ENCODE data around the gene CX3CL1.
"Not testable (repeated sequence)": the region's sequence is repeated elsewhere in the genome, so short reads cannot be mapped to it uniquely, and the experiment has no call there.

Gene CX3CL1

GRCh38 chr16:57372372-57373116 lies at the start of gene CX3CL1:
Gene CX3CL1, plus strand, starts transcription at chr16:57372490. Its CDS starts 79 bp downstream, at chr16:57372569.
- DNase-seq, result no peak

GRCh38 chr16:57324749-57325148 lies 47.5 kb upstream of the CX3CL1 start:
- DNase-seq, result no peak

DNA sequence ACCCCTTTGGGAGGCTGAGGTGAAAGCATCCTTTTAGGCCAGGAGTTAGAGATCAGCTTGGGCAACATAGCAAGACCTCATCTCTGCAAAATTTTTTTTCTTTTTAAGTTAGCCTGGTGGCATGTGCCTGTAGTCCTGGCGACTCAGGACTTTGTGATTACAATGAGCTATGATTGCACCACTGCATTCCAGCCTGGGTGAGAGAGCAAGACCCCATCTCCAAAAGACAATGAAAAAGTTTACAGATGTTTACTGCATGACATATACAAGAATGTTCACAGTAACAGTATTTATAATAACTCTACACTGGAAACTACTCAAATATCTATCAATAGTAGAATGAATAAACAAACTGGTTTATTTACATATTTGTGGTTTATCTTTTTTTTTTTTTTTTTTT lies 46.8 kb upstream of the CX3CL1 start:
- DNase-seq, result peak in 1 of 2 experiments; percentile 4

- DNase-seq, result no peak
Observed at GRCh38 chr16:57329718-57330327, 42.5 kb upstream of the CX3CL1 start.

DNA sequence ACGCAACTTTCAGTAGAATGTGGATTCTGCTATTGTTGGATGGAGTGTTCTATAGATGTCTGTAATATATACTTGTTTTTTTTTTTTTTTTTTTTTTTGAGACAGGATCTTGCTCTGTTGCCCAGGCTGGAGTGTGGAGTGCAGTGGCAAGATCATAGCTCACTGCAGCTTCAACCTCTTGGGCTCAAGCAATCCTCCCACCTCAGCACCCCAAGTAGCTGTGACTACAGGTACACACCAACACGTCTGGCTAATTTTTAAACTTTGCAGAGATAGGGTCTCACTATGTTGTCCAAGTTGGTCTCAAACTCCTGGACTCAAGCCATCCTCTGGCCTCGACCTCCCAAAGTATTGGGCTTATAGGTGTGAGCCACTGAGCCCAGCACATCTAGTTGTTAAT lies 40.9 kb upstream of the CX3CL1 start:
- no peak for DNase-seq

- no peak for DNase-seq
Observed at GRCh38 chr16:57333402-57333801, 38.9 kb upstream of the CX3CL1 start.

GRCh38 chr16:57335366-57335765 lies 36.9 kb upstream of the CX3CL1 start:
- DNase-seq, result no peak

DNA sequence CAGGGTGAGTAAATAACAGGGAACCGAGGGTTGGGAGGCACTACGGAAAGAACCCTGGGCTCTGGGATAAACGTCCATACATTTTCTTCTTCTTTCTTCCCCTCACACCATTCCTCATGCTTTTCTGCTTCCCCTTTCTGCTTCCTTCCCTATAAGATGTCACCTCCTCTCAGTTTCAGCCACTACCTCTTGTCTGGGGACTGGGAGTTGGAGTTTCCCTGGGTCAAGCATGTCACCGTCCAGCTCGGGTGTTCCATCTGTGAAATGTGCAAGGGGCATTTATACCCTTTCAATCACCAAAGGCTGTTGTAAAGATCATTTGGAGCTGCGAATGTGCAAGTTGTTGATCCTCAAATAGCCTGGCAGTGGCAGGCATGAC lies 31.2 kb upstream of the CX3CL1 start:
- DNase-seq, result no peak

- DNase-seq, result no peak
Observed at GRCh38 chr16:57341441-57342303, 30.6 kb upstream of the CX3CL1 start.

GRCh38 chr16:57342606-57343005 lies 29.7 kb upstream of the CX3CL1 start:
- DNase-seq, result not testable (repeated sequence)

DNA sequence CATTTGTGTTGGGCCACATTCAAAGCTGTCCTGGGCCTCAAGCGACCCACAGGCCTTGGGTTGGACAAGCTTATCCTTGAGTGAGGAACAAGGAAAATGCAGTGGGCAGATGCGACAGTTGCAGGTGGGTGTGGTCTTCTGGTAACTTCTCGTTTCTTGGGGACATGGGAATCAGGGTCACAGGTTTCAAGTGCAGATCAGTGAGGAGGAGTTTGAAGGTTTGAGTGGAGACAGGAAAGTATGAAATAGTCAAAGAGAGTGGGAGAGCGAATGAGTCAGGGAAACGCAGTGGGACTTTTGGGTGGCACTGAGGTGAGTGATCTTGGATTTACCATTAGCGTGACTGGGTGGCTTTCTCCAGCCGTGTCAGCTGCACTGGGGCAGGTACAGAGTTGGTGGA lies 29.1 kb upstream of the CX3CL1 start:
- DNase-seq, result no peak

- DNase-seq, result not testable (repeated sequence)
Observed at GRCh38 chr16:57344094-57344493, 28.2 kb upstream of the CX3CL1 start.

DNA sequence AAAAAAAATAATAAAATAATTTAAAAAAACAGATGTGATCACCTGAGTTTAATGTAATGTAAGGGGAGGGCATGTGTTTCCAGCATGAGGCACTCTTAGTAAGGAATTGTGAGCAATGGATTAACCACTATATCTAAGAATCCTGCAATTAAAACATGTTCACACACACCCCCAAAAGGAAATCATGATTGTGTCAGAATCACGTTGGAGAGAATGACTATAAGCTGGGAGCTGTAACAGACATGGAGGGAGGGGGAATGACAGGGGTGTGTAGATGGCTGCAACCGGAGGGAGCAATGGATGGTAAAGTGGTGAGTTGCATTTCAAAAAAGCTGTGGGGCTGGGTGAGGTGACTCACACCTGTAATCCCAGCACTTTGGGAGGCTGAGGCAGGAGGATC lies 27.3 kb upstream of the CX3CL1 start:
- DNase-seq, result no peak

GRCh38 chr16:57345666-57346204 lies 26.6 kb upstream of the CX3CL1 start:
- DNase-seq, result no peak

GRCh38 chr16:57347858-57348257 lies 24.4 kb upstream of the CX3CL1 start:
- no peak for DNase-seq

GRCh38 chr16:57348327-57348726 lies 24.0 kb upstream of the CX3CL1 start:
- no peak for DNase-seq

GRCh38 chr16:57349212-57350031 lies 22.9 kb upstream of the CX3CL1 start:
- DNase-seq, result no peak

GRCh38 chr16:57352636-57353047 lies 19.6 kb upstream of the CX3CL1 start:
- DNase-seq, result no peak

GRCh38 chr16:57354311-57354710 lies 18.0 kb upstream of the CX3CL1 start:
- no peak for DNase-seq

DNA sequence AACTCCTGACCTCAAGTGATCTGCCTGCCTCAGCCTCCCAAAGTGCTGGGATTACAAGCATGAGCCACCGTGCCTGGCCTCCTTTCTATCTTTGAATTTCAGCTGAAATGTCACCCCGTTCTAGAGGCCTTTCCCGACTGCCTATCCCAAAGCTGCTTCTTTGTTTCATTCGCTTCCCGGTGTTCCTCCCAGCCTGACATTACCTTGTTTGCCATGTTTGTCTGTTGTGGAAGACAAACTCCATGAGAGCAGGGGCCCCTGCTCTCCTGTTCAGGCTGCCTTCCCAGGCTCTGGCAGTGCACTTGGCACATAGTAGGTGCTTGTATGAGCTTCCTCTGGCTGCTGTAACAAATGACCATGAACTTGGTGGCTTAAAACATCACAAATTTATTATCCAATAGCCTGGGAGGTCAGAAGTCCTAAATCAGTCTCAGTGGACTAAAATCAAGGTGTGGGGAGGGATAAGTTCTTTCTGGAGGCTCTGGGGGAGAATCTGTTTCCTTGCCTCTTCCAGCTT lies 16.3 kb upstream of the CX3CL1 start:
- no peak for DNase-seq

DNA sequence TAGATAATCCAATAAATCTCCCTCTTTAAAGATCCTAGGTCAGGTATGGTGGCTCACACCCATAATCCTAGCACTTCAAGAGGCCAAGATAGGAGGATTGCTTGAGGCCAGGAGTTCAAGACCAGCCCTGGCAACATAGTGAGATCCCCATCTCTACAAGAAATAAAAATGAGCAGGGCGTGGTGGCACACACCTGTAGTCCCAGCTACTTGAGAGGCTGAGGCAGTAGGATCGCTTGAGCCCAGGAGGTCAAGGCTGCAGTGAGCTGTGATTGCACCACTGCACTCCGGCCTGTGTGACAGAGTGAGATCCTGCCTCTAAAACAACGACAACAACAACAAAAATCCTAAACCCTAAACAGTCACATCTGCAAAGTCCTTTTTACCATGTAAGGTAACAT lies 15.7 kb upstream of the CX3CL1 start:
- no peak for DNase-seq
